Right lobe of liver (tissue), 4 donors: ENCODE data around the gene BST2.

ENCODE experiments used
- POLR2A ChIP-seq: fragments of 450-650 bp; IDR thresholded peaks from one replicate; pipeline ENCODE4 v1.6.1; 2017; ENCODE audit warnings: antibody characterized with exemption, mild to moderate bottlenecking
- TF ChIP-seq, protein P1 (sequence below), 4 donors: fragments of 200-600 bp in 3 of 4; fragments of 450-650 bp in 1 of 4; IDR thresholded peaks; one replicate each; pipeline versions ENCODE4 v1.5.1 to v1.8.0; 2016 to 2022; ENCODE audit warnings: antibody characterized with exemption in 4 of 4, mild to moderate bottlenecking in 2 of 4
- donor health status: DM: no; HTN: no; CAD: no.
- donor health status: DM: no; HTN: no; CAD: no.
- donor health status: DM: no; HTN: yes; CAD: no.

DNA sequence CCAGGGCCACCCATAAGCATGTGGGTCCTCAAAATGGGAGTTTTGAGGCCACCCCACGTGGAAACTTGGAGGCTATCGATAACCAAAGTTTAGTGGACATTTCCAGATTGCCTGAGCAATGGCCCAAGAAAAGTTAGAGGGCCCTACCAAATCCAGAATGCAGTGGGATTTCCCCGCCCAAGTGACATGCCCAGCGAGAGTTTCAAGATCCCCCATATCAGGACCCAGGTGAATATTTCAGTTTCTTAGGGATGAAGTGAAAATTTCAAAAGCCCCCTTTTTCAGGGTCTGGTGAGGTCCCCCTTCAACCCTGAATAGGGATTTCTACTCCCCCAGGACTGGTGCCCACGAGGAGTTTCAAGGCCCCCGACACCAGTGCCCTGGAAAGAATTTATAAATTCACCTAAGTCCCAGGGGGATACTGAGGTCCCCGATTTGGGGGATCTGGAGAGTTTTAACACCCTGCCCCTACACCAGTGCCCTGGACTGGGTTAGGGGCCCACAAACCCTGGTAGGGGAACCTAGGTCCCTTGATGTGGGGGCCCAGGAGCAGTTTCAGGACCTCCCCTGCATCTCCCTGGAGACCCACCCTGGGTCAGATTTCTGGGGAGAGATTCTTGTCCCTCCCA, 695 bp downstream of the BST2 start:
- TF ChIP-seq, protein P1, sequence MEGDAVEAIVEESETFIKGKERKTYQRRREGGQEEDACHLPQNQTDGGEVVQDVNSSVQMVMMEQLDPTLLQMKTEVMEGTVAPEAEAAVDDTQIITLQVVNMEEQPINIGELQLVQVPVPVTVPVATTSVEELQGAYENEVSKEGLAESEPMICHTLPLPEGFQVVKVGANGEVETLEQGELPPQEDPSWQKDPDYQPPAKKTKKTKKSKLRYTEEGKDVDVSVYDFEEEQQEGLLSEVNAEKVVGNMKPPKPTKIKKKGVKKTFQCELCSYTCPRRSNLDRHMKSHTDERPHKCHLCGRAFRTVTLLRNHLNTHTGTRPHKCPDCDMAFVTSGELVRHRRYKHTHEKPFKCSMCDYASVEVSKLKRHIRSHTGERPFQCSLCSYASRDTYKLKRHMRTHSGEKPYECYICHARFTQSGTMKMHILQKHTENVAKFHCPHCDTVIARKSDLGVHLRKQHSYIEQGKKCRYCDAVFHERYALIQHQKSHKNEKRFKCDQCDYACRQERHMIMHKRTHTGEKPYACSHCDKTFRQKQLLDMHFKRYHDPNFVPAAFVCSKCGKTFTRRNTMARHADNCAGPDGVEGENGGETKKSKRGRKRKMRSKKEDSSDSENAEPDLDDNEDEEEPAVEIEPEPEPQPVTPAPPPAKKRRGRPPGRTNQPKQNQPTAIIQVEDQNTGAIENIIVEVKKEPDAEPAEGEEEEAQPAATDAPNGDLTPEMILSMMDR (IDR thresholded peaks at IDR 0.05), result no peak
- no peak for TF ChIP-seq POLR2A
